ENCODE data around the gene PLLP. TPM values are rescaled to one million over a fixed set of nuclear protein-coding genes. Genes with fewer than 3 reads are reported as not detected.

Gene PLLP
- total and polyA plus RNA-seq, 10 donors: 4.7 to 53.1 (median 17.2) TPM

GRCh38 chr16:57260294-57260929, 24.1 kb downstream of the PLLP start:
- H3K27ac ChIP-seq: peak overlapping the region in 6 of 8 donors; percentile 22 to 68 (median 56)
- DNase-seq: peak; percentile 63
- peaks cover 0 to 19% (median 11%) of the 10 kb centered on the region in 6 donors for H3K4me1 ChIP-seq
- H3K4me3 ChIP-seq: no peak overlapping the region
- no peaks in the 10 kb centered on the region for H3K27me3 ChIP-seq (replicated peaks in 1 of 7)
- TF ChIP-seq POLR2AphosphoS5 (IDR thresholded peaks at IDR 0.05): no peak
- TF ChIP-seq POLR2A (IDR thresholded peaks at IDR 0.05): no peak
- TF ChIP-seq, protein P1, sequence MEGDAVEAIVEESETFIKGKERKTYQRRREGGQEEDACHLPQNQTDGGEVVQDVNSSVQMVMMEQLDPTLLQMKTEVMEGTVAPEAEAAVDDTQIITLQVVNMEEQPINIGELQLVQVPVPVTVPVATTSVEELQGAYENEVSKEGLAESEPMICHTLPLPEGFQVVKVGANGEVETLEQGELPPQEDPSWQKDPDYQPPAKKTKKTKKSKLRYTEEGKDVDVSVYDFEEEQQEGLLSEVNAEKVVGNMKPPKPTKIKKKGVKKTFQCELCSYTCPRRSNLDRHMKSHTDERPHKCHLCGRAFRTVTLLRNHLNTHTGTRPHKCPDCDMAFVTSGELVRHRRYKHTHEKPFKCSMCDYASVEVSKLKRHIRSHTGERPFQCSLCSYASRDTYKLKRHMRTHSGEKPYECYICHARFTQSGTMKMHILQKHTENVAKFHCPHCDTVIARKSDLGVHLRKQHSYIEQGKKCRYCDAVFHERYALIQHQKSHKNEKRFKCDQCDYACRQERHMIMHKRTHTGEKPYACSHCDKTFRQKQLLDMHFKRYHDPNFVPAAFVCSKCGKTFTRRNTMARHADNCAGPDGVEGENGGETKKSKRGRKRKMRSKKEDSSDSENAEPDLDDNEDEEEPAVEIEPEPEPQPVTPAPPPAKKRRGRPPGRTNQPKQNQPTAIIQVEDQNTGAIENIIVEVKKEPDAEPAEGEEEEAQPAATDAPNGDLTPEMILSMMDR (IDR thresholded peaks at IDR 0.05 in 8 of 11, conservative IDR thresholded peaks at IDR 0.05 in 3 of 11): no peak
- WGBS, 5 donors: 19 to 51% (median 38%) methylated on average over 16 of the region's 16 CpGs
- intact Hi-C loops (cut with DNase I; ENCODE audit: low total_unique reads): no loop called here
- H3K36me3 ChIP-seq: peaks cover 0 to 25% (median 11%) of the 10 kb centered on the region in 6 donors
- H3K9me3 ChIP-seq: no peaks in the 10 kb centered on the region

DNA sequence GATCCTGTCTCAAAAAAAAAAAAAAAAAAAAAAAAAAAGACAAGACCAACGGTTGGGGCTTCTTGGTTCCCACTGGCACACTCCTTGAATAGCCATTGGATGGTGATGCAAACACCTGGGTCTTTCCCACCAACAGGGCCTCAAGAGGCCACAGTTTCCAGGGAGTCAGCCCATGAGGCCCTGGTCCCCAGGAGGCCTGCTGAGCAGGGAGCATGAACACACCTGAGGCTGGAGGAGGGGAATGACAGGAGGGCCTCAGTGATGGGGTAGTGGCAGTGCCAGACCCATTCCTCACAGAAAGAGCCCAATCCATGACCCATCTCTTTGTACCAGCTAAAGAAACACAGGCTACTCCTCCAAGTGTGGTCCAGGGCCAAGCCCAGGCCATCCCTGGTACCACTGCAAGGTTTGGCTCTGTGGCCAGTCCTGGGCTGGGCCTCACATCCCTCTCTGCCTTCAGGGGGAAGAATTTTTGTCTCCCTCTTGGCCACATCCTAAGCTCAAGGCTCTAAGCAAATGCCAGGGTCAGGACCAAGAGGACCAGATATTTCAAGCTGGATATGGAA, 25.5 kb downstream of the PLLP start:
- TF ChIP-seq POLR2AphosphoS5 (IDR thresholded peaks at IDR 0.05): no peak
- TF ChIP-seq, protein P1 (IDR thresholded peaks at IDR 0.05 in 8 of 11, conservative IDR thresholded peaks at IDR 0.05 in 3 of 11): no peak
- no peak for TF ChIP-seq POLR2A (IDR thresholded peaks at IDR 0.05)
- 73 to 100% (median 77%) methylated on average over 1 of the region's 1 CpG for WGBS, 5 donors

GRCh38 chr16:57258226-57258909, 26.1 kb downstream of the PLLP start:
- WGBS, 5 donors: 94 to 99% (median 96%) methylated on average over 18 of the region's 18 CpGs
- peak; percentile 54 for DNase-seq

More for the DNA sequence above, 25.5 kb downstream of the PLLP start:
- peak; percentile 29 for DNase-seq
- H3K27me3 ChIP-seq (replicated peaks in 1 of 7): no peaks in the 10 kb centered on the region
- no peaks in the 10 kb centered on the region for H3K9me3 ChIP-seq
- peaks cover 0 to 37% (median 17%) of the 10 kb centered on the region in 6 donors for H3K36me3 ChIP-seq
- H3K27ac ChIP-seq: no peak overlapping the region
- H3K4me1 ChIP-seq: peaks cover 0 to 17% (median 10%) of the 10 kb centered on the region in 6 donors
- intact Hi-C loops (cut with DNase I; ENCODE audit: low total_unique reads): no loop called here
- H3K4me3 ChIP-seq: no peak overlapping the region

More at GRCh38 chr16:57258226-57258909, 26.1 kb downstream of the PLLP start:
- H3K36me3 ChIP-seq: peaks cover 0 to 43% (median 20%) of the 10 kb centered on the region in 6 donors
- TF ChIP-seq POLR2A (IDR thresholded peaks at IDR 0.05) (no peak), POLR2AphosphoS5 (IDR thresholded peaks at IDR 0.05) (no peak)
- TF ChIP-seq, protein P1 (IDR thresholded peaks at IDR 0.05 in 8 of 11, conservative IDR thresholded peaks at IDR 0.05 in 3 of 11): no peak
- H3K27me3 ChIP-seq (replicated peaks in 1 of 7): no peaks in the 10 kb centered on the region
- H3K4me3 ChIP-seq: no peak overlapping the region
- H3K4me1 ChIP-seq: peaks cover 0 to 17% (median 10%) of the 10 kb centered on the region in 6 donors
- intact Hi-C loops (cut with DNase I; ENCODE audit: low total_unique reads): no loop called here
- H3K27ac ChIP-seq: no peak overlapping the region
- H3K9me3 ChIP-seq: no peaks in the 10 kb centered on the region

Measured in spleen (tissue), 11 donors.